Osteoblast (primary cell): ENCODE data around the gene IL17C. TPM values are rescaled to one million over a fixed set of nuclear protein-coding genes. Genes with fewer than 3 reads are reported as not detected.

Experiments used
- DNase-seq: peaks from one replicate; pipeline ENCODE4 v3.0.0; 2011; ENCODE audit warnings: low spot score, mixed read lengths; ENCODE audit not compliant: insufficient read length; ENCODE audit errors: missing footprints
- H2AFZ ChIP-seq: 2 replicates; pipeline ENCODE4 v1.6.0; 2011; ENCODE audit warnings: mild to moderate bottlenecking, low read length
- H3K27ac ChIP-seq: 2 replicates; pipeline ENCODE4 v1.5.1; 2011; ENCODE audit warnings: mild to moderate bottlenecking, low read depth, low read length, moderate library complexity
- H3K27me3 ChIP-seq: 2 replicates; pipeline ENCODE4 v1.6.0; 2012; ENCODE audit warnings: mild to moderate bottlenecking, control low read depth, inconsistent platforms, low read length, moderate library complexity; ENCODE audit not compliant: insufficient read depth
- H3K36me3 ChIP-seq: 2 replicates; pipeline ENCODE4 v1.5.1; 2011; ENCODE audit warnings: mild to moderate bottlenecking, low read length, control low read depth, moderate library complexity; ENCODE audit not compliant: insufficient read depth
- H3K4me1 ChIP-seq: 2 replicates; pipeline ENCODE4 v1.5.1; 2011; ENCODE audit warnings: mild to moderate bottlenecking, low read length, control low read depth, moderate library complexity; ENCODE audit not compliant: insufficient read depth
- H3K4me2 ChIP-seq: 2 replicates; pipeline ENCODE4 v1.6.0; 2011; ENCODE audit warnings: mild to moderate bottlenecking, low read length; ENCODE audit not compliant: insufficient read depth
- H3K4me3 ChIP-seq: fragments of 200-600 bp; sonication (generic); 3 replicates; pipeline ENCODE4 v1.5.1; 2012; ENCODE audit warnings: mild to moderate bottlenecking, low read length, inconsistent platforms; ENCODE audit not compliant: insufficient read depth
- H3K79me2 ChIP-seq: 2 replicates; pipeline ENCODE4 v1.6.0; 2012; ENCODE audit warnings: mild to moderate bottlenecking, low read length, control low read depth, inconsistent platforms; ENCODE audit not compliant: insufficient read depth
- H3K9me3 ChIP-seq: 2 replicates; pipeline ENCODE4 v1.5.1; 2011; ENCODE audit warnings: low read depth, low read length, control low read depth
- H4K20me1 ChIP-seq: 2 replicates; pipeline ENCODE4 v1.6.0; 2012; ENCODE audit warnings: mild to moderate bottlenecking, low read length, control low read depth; ENCODE audit not compliant: insufficient read depth
- CTCF ChIP-seq: IDR thresholded peaks from 2 replicates; pipeline ENCODE4 v1.5.1; 2011; ENCODE audit warnings: mild to moderate bottlenecking, low read depth, low read length, moderate library complexity; ENCODE audit errors: extremely low read depth
- total RNA-seq: library from RNA; depleted of rRNA; stranded (reverse); fragments of >200 nt; gene quantifications from 2 replicates; pipeline ENCODE4 v1.2.3, GENCODE V29; 2012

The IL17C gene
- total RNA-seq, 1 donor = under 0.01 TPM

- peaks cover 13% of the 10 kb centered on the region for H4K20me1 ChIP-seq
- H2AFZ ChIP-seq = no peak overlapping the region
- H3K36me3 ChIP-seq = peaks cover 47% of the 10 kb centered on the region
- H3K79me2 ChIP-seq = peaks cover 17% of the 10 kb centered on the region
- TF ChIP-seq CTCF = no peak
- H3K9me3 ChIP-seq = no peaks in the 10 kb centered on the region
- H3K4me3 ChIP-seq = no peak overlapping the region
- H3K4me2 ChIP-seq = no peak overlapping the region
- no peaks in the 10 kb centered on the region for H3K27me3 ChIP-seq
- no peaks in the 10 kb centered on the region for H3K4me1 ChIP-seq
- no peak overlapping the region for H3K27ac ChIP-seq
- DNase-seq = no peak
Observed at GRCh38 chr16:88599825-88600538, 38.4 kb upstream of the IL17C start.

- peaks cover 49% of the 10 kb centered on the region for H3K36me3 ChIP-seq
- no peaks in the 10 kb centered on the region for H3K9me3 ChIP-seq
- no peak overlapping the region for H2AFZ ChIP-seq
- no peaks in the 10 kb centered on the region for H3K4me1 ChIP-seq
- H3K27ac ChIP-seq = no peak overlapping the region
- H3K4me3 ChIP-seq = no peak overlapping the region
- peaks cover 17% of the 10 kb centered on the region for H3K79me2 ChIP-seq
- peaks cover 13% of the 10 kb centered on the region for H4K20me1 ChIP-seq
- no peak overlapping the region for H3K4me2 ChIP-seq
- DNase-seq = no peak
- no peaks in the 10 kb centered on the region for H3K27me3 ChIP-seq
- TF ChIP-seq CTCF = no peak
Observed at GRCh38 chr16:88600539-88600896, 37.9 kb upstream of the IL17C start.

- Histone ChIP-seq H3K27ac (no peak overlapping the region), H3K27me3 (no peaks in the 10 kb centered on the region), H4K20me1 (peaks cover 13% of the 10 kb centered on the region), H3K9me3 (no peaks in the 10 kb centered on the region), H3K4me3 (no peak overlapping the region), H2AFZ (no peak overlapping the region), H3K36me3 (peaks cover 56% of the 10 kb centered on the region), H3K4me2 (no peak overlapping the region), H3K79me2 (peaks cover 16% of the 10 kb centered on the region), H3K4me1 (no peaks in the 10 kb centered on the region)
- DNase-seq = peak; percentile 15
- TF ChIP-seq CTCF = no peak
Observed at GRCh38 chr16:88601313-88602036, 36.9 kb upstream of the IL17C start.

GRCh38 chr16:88602091-88602490 is 36.3 kb upstream of the IL17C start:
- DNase-seq = no peak
- Histone ChIP-seq H3K4me3 (no peak overlapping the region), H2AFZ (no peak overlapping the region), H3K9me3 (no peaks in the 10 kb centered on the region), H3K27me3 (no peaks in the 10 kb centered on the region), H3K27ac (no peak overlapping the region), H3K36me3 (peaks cover 61% of the 10 kb centered on the region), H4K20me1 (peaks cover 13% of the 10 kb centered on the region), H3K4me1 (no peaks in the 10 kb centered on the region), H3K4me2 (no peak overlapping the region), H3K79me2 (peaks cover 19% of the 10 kb centered on the region)
- TF ChIP-seq CTCF = no peak
